Measurements from ENCODE around the gene P3H1.

P3H1 gene

GRCh38 chr1:42742617-42743316 lies 24.1 kb downstream of the P3H1 start:
- Mint-ChIP-seq H3K9me3 (no peaks in the 10 kb centered on the region), H3K36me3 (peaks cover 16% of the 10 kb centered on the region), H3K4me1 (no peaks in the 10 kb centered on the region), H3K4me3 (no peak overlapping the region), H3K27ac (no peak overlapping the region)
- ATAC-seq (no peak), DNase-seq (ENCODE audit: low spot score in 2 of 2) (no peak)

GRCh38 chr1:42742141-42742540 lies 24.7 kb downstream of the P3H1 start:
- H3K9me3 Mint-ChIP-seq, result no peaks in the 10 kb centered on the region
- H3K4me1 Mint-ChIP-seq, result peaks cover 3% of the 10 kb centered on the region
- no peak overlapping the region for H3K4me3 Mint-ChIP-seq
- no peak for DNase-seq (ENCODE audit: low spot score in 2 of 2)
- no peak overlapping the region for H3K27ac Mint-ChIP-seq
- H3K36me3 Mint-ChIP-seq, result peaks cover 12% of the 10 kb centered on the region
- ATAC-seq, result no peak

GRCh38 chr1:42741706-42742105 lies 25.1 kb downstream of the P3H1 start:
- H3K27ac Mint-ChIP-seq, result no peak overlapping the region
- no peak overlapping the region for H3K4me3 Mint-ChIP-seq
- DNase-seq (ENCODE audit: low spot score in 2 of 2), result no peak
- no peaks in the 10 kb centered on the region for H3K9me3 Mint-ChIP-seq
- H3K36me3 Mint-ChIP-seq, result peaks cover 8% of the 10 kb centered on the region
- peaks cover 8% of the 10 kb centered on the region for H3K4me1 Mint-ChIP-seq
- ATAC-seq, result no peak

- DNase-seq (ENCODE audit: low spot score in 2 of 2) (no peak), ATAC-seq (no peak)
- H3K9me3 Mint-ChIP-seq, result no peaks in the 10 kb centered on the region
- H3K36me3 Mint-ChIP-seq, result peaks cover 3% of the 10 kb centered on the region
- H3K27ac Mint-ChIP-seq, result no peak overlapping the region
- peaks cover 12% of the 10 kb centered on the region for H3K4me1 Mint-ChIP-seq
- H3K4me3 Mint-ChIP-seq, result no peak overlapping the region
Observed at GRCh38 chr1:42740851-42741580, 25.8 kb downstream of the P3H1 start.

- H3K36me3 Mint-ChIP-seq, result no peaks in the 10 kb centered on the region
- H3K27ac Mint-ChIP-seq, result no peak within 1 kb of the TSS
- H3K4me3 Mint-ChIP-seq, result no peak within 1 kb of the TSS
- H3K9me3 Mint-ChIP-seq, result no peaks in the 10 kb centered on the region
- ATAC-seq, result no peak
- DNase-seq (ENCODE audit: low spot score in 2 of 2), result no peak
- peaks cover 12% of the 10 kb centered on the region for H3K4me1 Mint-ChIP-seq
Observed at GRCh38 chr1:42739753-42740700, 26.8 kb downstream of the P3H1 start, which contains the start of gene CLDN19. Gene CLDN19 (minus strand): TSS chr1:42740236. CDS start chr1:42740063, 173 bp downstream.

GRCh38 chr1:42738678-42739226 lies 28.1 kb downstream of the P3H1 start:
- DNase-seq (ENCODE audit: low spot score in 2 of 2) (no peak), ATAC-seq (no peak)
- Mint-ChIP-seq H3K36me3 (no peaks in the 10 kb centered on the region), H3K9me3 (no peaks in the 10 kb centered on the region), H3K4me3 (no peak overlapping the region), H3K27ac (no peak overlapping the region), H3K4me1 (peaks cover 12% of the 10 kb centered on the region)

- peaks cover 12% of the 10 kb centered on the region for H3K4me1 Mint-ChIP-seq
- ATAC-seq (no peak), DNase-seq (ENCODE audit: low spot score in 2 of 2) (no peak)
- no peak overlapping the region for H3K4me3 Mint-ChIP-seq
- H3K27ac Mint-ChIP-seq, result no peak overlapping the region
- H3K9me3 Mint-ChIP-seq, result no peaks in the 10 kb centered on the region
- no peaks in the 10 kb centered on the region for H3K36me3 Mint-ChIP-seq
Observed at GRCh38 chr1:42737986-42738677, 28.7 kb downstream of the P3H1 start.

- Mint-ChIP-seq H3K4me1 (peaks cover 12% of the 10 kb centered on the region), H3K36me3 (no peaks in the 10 kb centered on the region), H3K4me3 (no peak overlapping the region), H3K9me3 (no peaks in the 10 kb centered on the region), H3K27ac (peak overlapping the region; percentile 78)
- DNase-seq (ENCODE audit: low spot score in 2 of 2), result no peak
- no peak for ATAC-seq
Observed at GRCh38 chr1:42737257-42737656, 29.6 kb downstream of the P3H1 start.

GRCh38 chr1:42736571-42737200 lies 30.1 kb downstream of the P3H1 start:
- no peaks in the 10 kb centered on the region for H3K36me3 Mint-ChIP-seq
- H3K9me3 Mint-ChIP-seq, result no peaks in the 10 kb centered on the region
- DNase-seq (ENCODE audit: low spot score in 2 of 2) (no peak), ATAC-seq (no peak)
- no peak overlapping the region for H3K4me3 Mint-ChIP-seq
- peaks cover 12% of the 10 kb centered on the region for H3K4me1 Mint-ChIP-seq
- H3K27ac Mint-ChIP-seq, result peak overlapping the region; percentile 78

GRCh38 chr1:42736152-42736551 lies 30.7 kb downstream of the P3H1 start:
- peak overlapping the region; percentile 78 for H3K27ac Mint-ChIP-seq
- DNase-seq (ENCODE audit: low spot score in 2 of 2) (no peak), ATAC-seq (peak; percentile 27)
- H3K4me1 Mint-ChIP-seq, result peaks cover 12% of the 10 kb centered on the region
- no peaks in the 10 kb centered on the region for H3K9me3 Mint-ChIP-seq
- no peaks in the 10 kb centered on the region for H3K36me3 Mint-ChIP-seq
- no peak overlapping the region for H3K4me3 Mint-ChIP-seq

GRCh38 chr1:42735477-42736105 lies 31.2 kb downstream of the P3H1 start:
- H3K27ac Mint-ChIP-seq, result no peak overlapping the region
- DNase-seq (ENCODE audit: low spot score in 2 of 2) (no peak), ATAC-seq (no peak)
- no peaks in the 10 kb centered on the region for H3K36me3 Mint-ChIP-seq
- peaks cover 12% of the 10 kb centered on the region for H3K4me1 Mint-ChIP-seq
- no peak overlapping the region for H3K4me3 Mint-ChIP-seq
- H3K9me3 Mint-ChIP-seq, result no peaks in the 10 kb centered on the region

GRCh38 chr1:42735056-42735455 lies 31.8 kb downstream of the P3H1 start:
- Mint-ChIP-seq H3K36me3 (no peaks in the 10 kb centered on the region), H3K27ac (no peak overlapping the region), H3K4me1 (peaks cover 12% of the 10 kb centered on the region), H3K4me3 (no peak overlapping the region), H3K9me3 (no peaks in the 10 kb centered on the region)
- DNase-seq (ENCODE audit: low spot score in 2 of 2), result no peak
- ATAC-seq, result no peak

GRCh38 chr1:42734201-42735035 lies 32.4 kb downstream of the P3H1 start:
- no peak overlapping the region for H3K27ac Mint-ChIP-seq
- no peaks in the 10 kb centered on the region for H3K36me3 Mint-ChIP-seq
- H3K4me3 Mint-ChIP-seq, result no peak overlapping the region
- ATAC-seq (no peak), DNase-seq (ENCODE audit: low spot score in 2 of 2) (no peak)
- no peaks in the 10 kb centered on the region for H3K9me3 Mint-ChIP-seq
- H3K4me1 Mint-ChIP-seq, result peaks cover 12% of the 10 kb centered on the region
